ENCODE measurements around the gene POLR1A.

POLR1A gene

GRCh38 chr2:85981579-85982247 is 124.0 kb downstream of the POLR1A start:
- DNase-seq (ENCODE audit: low read depth, low spot score) = no peak

- no peak for DNase-seq (ENCODE audit: low read depth, low spot score)
Measured at GRCh38 chr2:85978883-85979780, 126.6 kb downstream of the POLR1A start.

GRCh38 chr2:85976106-85976920 is 129.4 kb downstream of the POLR1A start:
- no peak for DNase-seq (ENCODE audit: low read depth, low spot score)

GRCh38 chr2:85975581-85975980 is 130.1 kb downstream of the POLR1A start:
- DNase-seq (ENCODE audit: low read depth, low spot score) = no peak

GRCh38 chr2:85974390-85974789 is 131.3 kb downstream of the POLR1A start:
- no peak for DNase-seq (ENCODE audit: low read depth, low spot score)

GRCh38 chr2:85972355-85972754 is 133.3 kb downstream of the POLR1A start:
- DNase-seq (ENCODE audit: low read depth, low spot score) = no peak

- DNase-seq (ENCODE audit: low read depth, low spot score) = no peak
Measured at GRCh38 chr2:85971366-85971765, 134.3 kb downstream of the POLR1A start.
